Measurements from ENCODE around the gene PRDM8. TPM values are rescaled to one million over a fixed set of nuclear protein-coding genes. Genes with fewer than 3 reads are reported as not detected.

Gene PRDM8
- total and polyA plus RNA-seq, 2 of the 8 experiments (the other 6 are each of a cell fraction or from before 2014, with no cell fraction given): not detected

DNA sequence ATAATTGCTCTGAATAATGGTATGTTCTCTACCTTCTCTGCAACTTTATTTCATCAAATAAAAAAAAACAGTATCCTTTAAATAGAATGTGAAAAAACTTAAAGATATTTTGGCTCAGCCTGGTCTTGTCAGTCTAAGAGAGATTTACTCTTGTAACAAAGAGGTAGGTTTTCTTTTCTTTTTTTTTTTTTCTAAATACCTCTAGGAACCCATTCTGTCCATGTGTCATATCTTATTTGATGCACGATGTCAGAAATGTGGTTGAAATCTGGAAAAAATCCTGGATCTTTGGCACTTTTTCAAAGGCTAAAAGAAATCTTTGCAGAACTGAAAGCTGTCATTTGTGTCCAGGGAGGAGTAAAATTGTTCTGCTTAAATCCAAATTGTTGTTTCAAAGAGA, 51.8 kb downstream of the PRDM8 start:
- no peak for FAIRE-seq
- whole genome bisulfite sequencing, 2 experiments (ENCODE audit: extremely low coverage in 1 of 2, insufficient coverage in 1 of 2, insufficient read length in 1 of 2, insufficient replicate concordance in 2 of 2, low coverage in 1 of 2, low lambda C conversion rate in 2 of 2, missing lambda C conversion rate in 1 of 2): 80% methylated on average over 1 of the region's 1 CpG; no CpG with 5 or more reads in 1 of the 2 experiments
- Histone ChIP-seq H3K56ac (replicated peaks; ENCODE audit: insufficient read length, low read depth, low read length) (no peak overlapping the region), H3K23ac (ENCODE audit: insufficient read length) (no peak overlapping the region), H3K4ac (replicated peaks; ENCODE audit: insufficient read length, low read depth, low read length) (no peak overlapping the region), H3K14ac (ENCODE audit: insufficient read length) (no peak overlapping the region), H3K79me2 (ENCODE audit: control insufficient read depth in 1 of 2, insufficient read depth in 2 of 2, low read length in 2 of 2) (no peaks in the 10 kb centered on the region), H2AK5ac (ENCODE audit: low read depth, low read length) (no peak overlapping the region), H3K23me2 (ENCODE audit: low read depth, low read length) (no peaks in the 10 kb centered on the region; the same call in 1 of the 2 replicates), H4K5ac (ENCODE audit: insufficient read length, low read depth, low read length) (no peak overlapping the region), H2BK120ac (replicated peaks; ENCODE audit: low read depth, low read length) (no peak overlapping the region), H4K20me1 (replicated peaks in 1 of 2; ENCODE audit: control insufficient read depth in 1 of 2, insufficient read depth in 2 of 2, low read length in 2 of 2) (no peaks in the 10 kb centered on the region), H2BK12ac (ENCODE audit: low read depth, low read length) (no peak overlapping the region), H2AFZ (ENCODE audit: low read length) (no peak overlapping the region), H3K4me3 (ENCODE audit: extremely low read depth in 1 of 4, insufficient read depth in 2 of 4, low read depth in 3 of 4, low read length in 4 of 4) (no peak overlapping the region), H2BK20ac (ENCODE audit: low read length) (no peak overlapping the region), H3K4me2 (ENCODE audit: insufficient read depth in 1 of 2, low read depth in 2 of 2, low read length in 2 of 2) (no peak overlapping the region), H3K9me3 (ENCODE audit: insufficient read depth in 2 of 2, low read depth in 1 of 2, low read length in 1 of 2) (no peaks in the 10 kb centered on the region), H3K27me3 (replicated peaks in 1 of 4; ENCODE audit: control insufficient read depth in 3 of 4, extremely low read depth in 1 of 4, insufficient read depth in 3 of 4, low read length in 3 of 4) (no peaks in the 10 kb centered on the region), H3K36me3 (ENCODE audit: control insufficient read depth in 2 of 4, insufficient read depth in 4 of 4, low read length in 3 of 4) (no peaks in the 10 kb centered on the region), H2BK15ac (ENCODE audit: low read length) (no peak overlapping the region), H3K79me1 (ENCODE audit: low read depth, low read length) (no peaks in the 10 kb centered on the region), H3K18ac (ENCODE audit: extremely low read depth, low read length) (no peak overlapping the region), H4K8ac (ENCODE audit: extremely low read depth, insufficient read depth, low read length) (no peak overlapping the region), H2BK5ac (ENCODE audit: low read depth, low read length) (no peak overlapping the region), H3K9ac (replicated peaks in 1 of 4; ENCODE audit: extremely low read depth in 1 of 4, low read depth in 3 of 4, low read length in 3 of 4) (no peak overlapping the region), H3K27ac (ENCODE audit: low read depth, low read length) (no peak overlapping the region), H4K91ac (replicated peaks; ENCODE audit: insufficient read length, low read length) (no peak overlapping the region), H3K4me1 (replicated peaks in 1 of 4; ENCODE audit: control insufficient read depth in 3 of 4, insufficient read depth in 4 of 4, low read length in 3 of 4) (no peaks in the 10 kb centered on the region)
- POLR2A ChIA-PET (ENCODE audit: partially characterized antibody): no interaction called here
- CTCF ChIA-PET (ENCODE audit: partially characterized antibody): interaction anchor here (1.1 to 1.2 kb wide), 2 partner anchors 16 to 37 kb away, joined by 3 to 4 read pairs; no protein-coding TSS in a partner anchor
- no peak for DNase-seq (ENCODE audit: low read depth in 1 of 2, low spot score in 2 of 2)
- TF ChIP-seq, protein P1, sequence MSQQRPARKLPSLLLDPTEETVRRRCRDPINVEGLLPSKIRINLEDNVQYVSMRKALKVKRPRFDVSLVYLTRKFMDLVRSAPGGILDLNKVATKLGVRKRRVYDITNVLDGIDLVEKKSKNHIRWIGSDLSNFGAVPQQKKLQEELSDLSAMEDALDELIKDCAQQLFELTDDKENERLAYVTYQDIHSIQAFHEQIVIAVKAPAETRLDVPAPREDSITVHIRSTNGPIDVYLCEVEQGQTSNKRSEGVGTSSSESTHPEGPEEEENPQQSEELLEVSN (IDR thresholded peaks at IDR 0.05): no peak
- no peak for TF ChIP-seq HDAC6 (IDR thresholded peaks at IDR 0.05; ENCODE audit: low read depth, low read length)
- no peak for TF ChIP-seq ASH2L (IDR thresholded peaks at IDR 0.05; ENCODE audit: low read length)
- no peak for TF ChIP-seq GABPA (IDR thresholded peaks at IDR 0.05; ENCODE audit: borderline replicate concordance, insufficient read depth, low read length)
- no peak for TF ChIP-seq CTBP2 (IDR thresholded peaks at IDR 0.05; ENCODE audit: borderline replicate concordance, insufficient read depth, insufficient read length, low read length)
- no peak for TF ChIP-seq RFX5 (IDR thresholded peaks at IDR 0.05; ENCODE audit: borderline replicate concordance, low read depth, low read length)
- no peak for TF ChIP-seq EGR1 (IDR thresholded peaks at IDR 0.05; ENCODE audit: borderline replicate concordance, low read depth, low read length)
- TF ChIP-seq CHD2 (IDR thresholded peaks at IDR 0.05; ENCODE audit: low read length): no peak
- no peak for TF ChIP-seq SAP30 (IDR thresholded peaks at IDR 0.05; ENCODE audit: insufficient read depth, insufficient replicate concordance, low read length)
- no peak for TF ChIP-seq TEAD4 (IDR thresholded peaks at IDR 0.05; ENCODE audit: low read depth, low read length)
- TF ChIP-seq JUND (IDR thresholded peaks at IDR 0.05; ENCODE audit: low read length): no peak
- TF ChIP-seq ZNF274 (IDR thresholded peaks at IDR 0.05; ENCODE audit: borderline replicate concordance, extremely low read depth, low read length): no peak
- TF ChIP-seq FOSL1 (IDR thresholded peaks at IDR 0.05; ENCODE audit: insufficient read depth, low read depth, low read length): no peak

Measured in H1 (cell line).